ENCODE data around the gene CCDC149. TPM values are rescaled to one million over a fixed set of nuclear protein-coding genes. Genes with fewer than 3 reads are reported as not detected.

The CCDC149 gene
- total RNA-seq, 1 donor from 2014 or later = 10.2 TPM

GRCh38 chr4:24809815-24810405, 102.9 kb downstream of the CCDC149 start:
- Histone ChIP-seq H3K79me2 (ENCODE audit: insufficient read depth, low read length) (no peaks in the 10 kb centered on the region), H3K4me2 (ENCODE audit: low read length) (no peak overlapping the region), H3K4me1 (ENCODE audit: insufficient read depth, low read length) (peaks cover 7% of the 10 kb centered on the region), H2AFZ (ENCODE audit: low read depth, low read length) (no peak overlapping the region), H3K9ac (ENCODE audit: low read length) (no peak overlapping the region), H4K20me1 (ENCODE audit: insufficient read depth, low read length) (no peaks in the 10 kb centered on the region), H3K27ac (ENCODE audit: low read depth, low read length) (no peak overlapping the region), H3K36me3 (ENCODE audit: insufficient read depth, low read length) (no peaks in the 10 kb centered on the region), H3K4me3 (ENCODE audit: insufficient read depth, low read depth, low read length) (no peak overlapping the region), H3K27me3 (ENCODE audit: insufficient read depth, low read length) (no peaks in the 10 kb centered on the region), H3K9me3 (ENCODE audit: insufficient read depth, low read depth, low read length) (no peaks in the 10 kb centered on the region)
- H3K36me3 Mint-ChIP-seq (ENCODE audit: low read depth, unreplicated experiment) = peaks cover 12% of the 10 kb centered on the region
- H3K4me3 Mint-ChIP-seq (ENCODE audit: unreplicated experiment) = no peak overlapping the region
- FAIRE-seq (no peak), DNase-seq (ENCODE audit: low read depth) (peak; percentile 49)
- H3K27ac Mint-ChIP-seq (ENCODE audit: unreplicated experiment) = no peak overlapping the region
- peaks cover 7% of the 10 kb centered on the region for H3K4me1 Mint-ChIP-seq (ENCODE audit: low read depth, unreplicated experiment)
- peaks cover 2% of the 10 kb centered on the region for H3K27me3 Mint-ChIP-seq (ENCODE audit: low read depth, unreplicated experiment)
- no peak for TF ChIP-seq CTCF (IDR thresholded peaks at IDR 0.05; ENCODE audit: insufficient read depth, low read depth, low read length)
- no peak for TF ChIP-seq EZH2 (IDR thresholded peaks at IDR 0.05; ENCODE audit: insufficient read depth, low read length)
- H3K9me3 Mint-ChIP-seq (ENCODE audit: unreplicated experiment) = peaks cover 6% of the 10 kb centered on the region

GRCh38 chr4:24809376-24809775, 103.5 kb downstream of the CCDC149 start:
- no peak for FAIRE-seq
- Histone ChIP-seq H3K4me3 (ENCODE audit: insufficient read depth, low read depth, low read length) (no peak overlapping the region), H3K9ac (ENCODE audit: low read length) (no peak overlapping the region), H3K4me1 (ENCODE audit: insufficient read depth, low read length) (peaks cover 7% of the 10 kb centered on the region), H4K20me1 (ENCODE audit: insufficient read depth, low read length) (no peaks in the 10 kb centered on the region), H3K27ac (ENCODE audit: low read depth, low read length) (no peak overlapping the region), H3K79me2 (ENCODE audit: insufficient read depth, low read length) (no peaks in the 10 kb centered on the region), H3K27me3 (ENCODE audit: insufficient read depth, low read length) (no peaks in the 10 kb centered on the region), H3K36me3 (ENCODE audit: insufficient read depth, low read length) (no peaks in the 10 kb centered on the region), H3K9me3 (ENCODE audit: insufficient read depth, low read depth, low read length) (no peaks in the 10 kb centered on the region), H3K4me2 (ENCODE audit: low read length) (no peak overlapping the region), H2AFZ (ENCODE audit: low read depth, low read length) (no peak overlapping the region)
- Mint-ChIP-seq H3K27ac (ENCODE audit: unreplicated experiment) (no peak overlapping the region), H3K4me3 (ENCODE audit: unreplicated experiment) (no peak overlapping the region), H3K4me1 (ENCODE audit: low read depth, unreplicated experiment) (peaks cover 7% of the 10 kb centered on the region), H3K9me3 (ENCODE audit: unreplicated experiment) (peaks cover 6% of the 10 kb centered on the region), H3K27me3 (ENCODE audit: low read depth, unreplicated experiment) (peaks cover 7% of the 10 kb centered on the region), H3K36me3 (ENCODE audit: low read depth, unreplicated experiment) (peaks cover 12% of the 10 kb centered on the region)
- DNase-seq (ENCODE audit: low read depth) = no peak
- no peak for TF ChIP-seq CTCF (IDR thresholded peaks at IDR 0.05; ENCODE audit: insufficient read depth, low read depth, low read length)

GRCh38 chr4:24808955-24809354, 103.9 kb downstream of the CCDC149 start:
- Histone ChIP-seq H3K27me3 (ENCODE audit: insufficient read depth, low read length) (no peaks in the 10 kb centered on the region), H3K79me2 (ENCODE audit: insufficient read depth, low read length) (no peaks in the 10 kb centered on the region), H3K27ac (ENCODE audit: low read depth, low read length) (no peak overlapping the region), H3K9ac (ENCODE audit: low read length) (no peak overlapping the region), H3K4me1 (ENCODE audit: insufficient read depth, low read length) (peaks cover 7% of the 10 kb centered on the region), H3K4me2 (ENCODE audit: low read length) (no peak overlapping the region), H3K4me3 (ENCODE audit: insufficient read depth, low read depth, low read length) (no peak overlapping the region), H3K9me3 (ENCODE audit: insufficient read depth, low read depth, low read length) (no peaks in the 10 kb centered on the region), H4K20me1 (ENCODE audit: insufficient read depth, low read length) (no peaks in the 10 kb centered on the region), H2AFZ (ENCODE audit: low read depth, low read length) (no peak overlapping the region), H3K36me3 (ENCODE audit: insufficient read depth, low read length) (no peaks in the 10 kb centered on the region)
- peaks cover 6% of the 10 kb centered on the region for H3K9me3 Mint-ChIP-seq (ENCODE audit: unreplicated experiment)
- FAIRE-seq = no peak
- DNase-seq (ENCODE audit: low read depth) = no peak
- H3K4me1 Mint-ChIP-seq (ENCODE audit: low read depth, unreplicated experiment) = peaks cover 7% of the 10 kb centered on the region
- peaks cover 8% of the 10 kb centered on the region for H3K27me3 Mint-ChIP-seq (ENCODE audit: low read depth, unreplicated experiment)
- H3K27ac Mint-ChIP-seq (ENCODE audit: unreplicated experiment) = no peak overlapping the region
- no peak overlapping the region for H3K4me3 Mint-ChIP-seq (ENCODE audit: unreplicated experiment)
- no peak for TF ChIP-seq CTCF (IDR thresholded peaks at IDR 0.05; ENCODE audit: insufficient read depth, low read depth, low read length)
- no peak for TF ChIP-seq EZH2 (IDR thresholded peaks at IDR 0.05; ENCODE audit: insufficient read depth, low read length)
- H3K36me3 Mint-ChIP-seq (ENCODE audit: low read depth, unreplicated experiment) = peaks cover 12% of the 10 kb centered on the region

Data from astrocyte (in vitro differentiated cells and primary cell).